Measurements from ENCODE around the gene MAGEB4.
"Not testable (repeated sequence)": the region's sequence is repeated elsewhere in the genome, so short reads cannot be mapped to it uniquely, and the experiment has no call there.

MAGEB4 gene

DNA sequence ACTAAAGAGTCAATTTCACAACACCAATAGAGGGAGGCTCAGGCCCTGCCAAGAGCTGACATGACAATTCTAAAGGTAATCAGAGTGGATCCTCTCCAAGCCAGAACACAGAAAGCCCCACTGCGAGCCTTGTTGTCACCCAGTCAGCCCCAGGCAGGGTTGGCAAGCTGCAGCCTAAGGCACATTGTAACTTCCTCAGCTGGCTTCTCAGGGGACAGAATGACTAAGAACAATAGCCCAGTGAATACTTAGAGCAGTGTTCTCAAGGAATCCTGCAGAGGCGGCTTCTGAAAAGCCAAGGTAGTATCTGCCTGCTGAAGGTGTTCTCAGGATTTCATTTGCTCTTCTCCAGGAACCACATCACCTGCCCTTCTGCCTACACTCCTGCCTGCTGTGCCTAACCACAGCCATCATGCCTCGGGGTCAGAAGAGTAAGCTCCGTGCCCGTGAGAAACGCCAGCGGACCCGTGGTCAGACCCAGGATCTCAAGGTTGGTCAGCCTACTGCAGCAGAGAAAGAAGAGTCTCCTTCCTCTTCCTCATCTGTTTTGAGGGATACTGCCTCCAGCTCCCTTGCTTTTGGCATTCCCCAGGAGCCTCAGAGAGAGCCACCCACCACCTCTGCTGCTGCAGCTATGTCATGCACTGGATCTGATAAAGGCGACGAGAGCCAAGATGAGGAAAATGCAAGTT is at the start of gene MAGEB4:
TSS of gene MAGEB4 (plus strand) at position 277 of the 692 bp plus-strand sequence. CDS start at position 413, 136 bp downstream.
- DNase-seq = no peak

GRCh38 chrX:30193910-30194309 is 47.9 kb upstream of the MAGEB4 start:
- not testable (repeated sequence) for DNase-seq

- peak; percentile 34 for DNase-seq
Observed at GRCh38 chrX:30196322-30196721, 45.5 kb upstream of the MAGEB4 start.

DNA sequence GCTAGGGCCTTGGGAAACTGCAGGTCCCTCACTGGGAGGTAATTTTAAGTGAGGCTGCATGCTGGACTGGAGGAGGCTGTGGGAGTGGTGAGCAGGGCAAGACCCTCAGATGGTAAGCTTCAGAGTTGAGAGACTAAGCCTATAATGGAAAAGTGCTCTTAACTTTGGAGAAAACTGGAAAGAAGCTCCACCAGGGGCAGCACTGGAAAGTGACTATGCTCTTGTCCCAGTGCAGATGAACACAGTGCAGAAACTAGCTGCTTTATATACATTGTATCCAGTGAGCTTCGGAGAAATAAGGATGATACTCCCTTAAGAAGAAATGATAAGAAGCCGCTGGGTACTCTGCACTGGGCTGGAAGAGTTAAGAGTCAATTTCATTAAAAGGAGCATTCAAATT is 29.6 kb upstream of the MAGEB4 start:
- DNase-seq = no peak

DNA sequence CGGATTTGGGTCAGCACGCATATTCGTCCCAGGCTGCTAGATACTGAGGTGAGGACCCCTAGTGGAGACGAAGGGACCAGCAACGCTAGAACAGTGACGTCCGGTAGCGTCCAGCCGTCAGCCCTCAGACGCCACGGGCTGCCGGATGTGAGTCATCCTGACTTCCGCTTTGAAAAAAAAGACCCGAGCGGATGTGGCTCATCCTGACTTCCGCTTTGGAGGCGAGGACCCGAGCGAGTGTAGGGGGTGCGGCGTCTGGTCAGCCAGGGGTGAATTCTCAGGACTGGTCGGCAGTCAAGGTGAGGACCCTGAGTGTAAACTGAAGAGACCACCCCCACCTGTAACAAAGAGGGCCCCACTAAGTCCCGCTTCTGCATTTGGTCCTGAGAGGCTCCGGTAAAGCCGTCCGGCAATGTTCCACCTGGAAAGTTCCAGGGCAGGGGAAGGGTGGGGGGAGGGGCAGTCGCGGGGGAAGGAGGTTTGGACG is 26.4 kb upstream of the MAGEB4 start, which contains the start of gene MAGEB2:
TSS of gene MAGEB2 (plus strand) at position 207 of the 487 bp plus-strand sequence. CDS start 3,018 bp downstream, outside the sequence.
- peak; percentile 12 for DNase-seq

DNA sequence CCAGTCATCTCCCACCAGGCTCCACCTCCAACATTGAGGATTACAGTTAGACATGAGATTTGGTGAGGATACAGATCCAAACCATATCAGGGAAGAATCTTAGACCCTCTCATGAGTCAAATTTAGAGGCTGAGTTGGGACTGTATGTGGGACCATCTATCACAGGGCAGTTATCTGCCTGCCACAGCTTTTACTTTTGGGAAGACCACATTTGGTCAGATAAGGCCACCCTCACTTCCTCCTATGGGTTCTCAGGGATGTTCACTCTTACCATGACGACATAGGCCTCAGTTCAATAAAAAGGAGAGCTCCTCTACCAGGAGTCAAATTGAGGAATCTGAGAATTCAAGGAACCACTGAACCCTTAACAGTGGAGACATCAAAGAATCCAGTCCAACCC is 24.3 kb upstream of the MAGEB4 start:
- no peak for DNase-seq

- no peak for DNase-seq
Observed at GRCh38 chrX:30219372-30219771, 22.4 kb upstream of the MAGEB4 start.

DNA sequence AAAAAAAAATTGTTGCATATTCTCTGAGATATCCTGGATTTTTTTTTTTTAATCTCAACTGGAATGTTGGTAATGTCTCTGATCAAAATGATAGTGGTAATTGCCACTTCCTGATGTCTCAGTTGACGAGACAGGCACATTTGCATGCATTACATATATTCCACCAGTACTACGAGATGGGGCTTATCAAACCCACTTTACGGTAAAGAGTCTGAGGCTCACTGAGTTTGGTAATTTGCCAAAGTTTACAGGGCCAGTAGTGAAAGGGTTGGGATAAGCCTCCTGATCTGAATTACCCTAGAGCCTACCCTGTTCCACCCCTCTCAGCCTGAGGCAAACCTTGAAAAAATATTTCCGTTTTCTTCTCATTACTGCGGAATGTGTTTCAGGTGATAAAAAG is 21.1 kb upstream of the MAGEB4 start:
- DNase-seq = no peak

- DNase-seq = no peak
Observed at GRCh38 chrX:30224536-30224935, 17.3 kb upstream of the MAGEB4 start.

GRCh38 chrX:30228526-30228925 is 13.3 kb upstream of the MAGEB4 start:
- no peak for DNase-seq

DNA sequence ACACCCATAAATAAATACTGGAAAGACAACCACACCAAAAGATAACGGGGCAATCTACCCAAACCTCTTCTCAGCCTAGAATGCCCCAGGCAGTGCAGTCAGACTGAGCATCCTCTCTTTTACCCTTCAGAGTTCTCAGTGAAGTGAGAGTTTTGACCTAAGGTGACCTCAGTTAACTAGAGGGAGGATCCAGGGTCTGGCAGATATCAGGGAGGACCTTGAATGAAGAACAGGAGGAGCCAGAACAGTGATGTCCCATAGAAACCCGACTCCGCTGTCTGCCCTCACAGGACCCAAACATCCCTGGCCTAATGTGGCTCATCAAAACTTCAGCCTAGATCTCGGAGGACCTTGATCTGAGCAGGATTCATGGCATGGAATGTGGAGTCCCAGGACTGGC is 11.4 kb upstream of the MAGEB4 start, which contains the start of gene MAGEB3:
TSS of gene MAGEB3 (plus strand) at position 263 of the 400 bp plus-strand sequence. CDS start 5,268 bp downstream, outside the sequence.
- DNase-seq = no peak

DNA sequence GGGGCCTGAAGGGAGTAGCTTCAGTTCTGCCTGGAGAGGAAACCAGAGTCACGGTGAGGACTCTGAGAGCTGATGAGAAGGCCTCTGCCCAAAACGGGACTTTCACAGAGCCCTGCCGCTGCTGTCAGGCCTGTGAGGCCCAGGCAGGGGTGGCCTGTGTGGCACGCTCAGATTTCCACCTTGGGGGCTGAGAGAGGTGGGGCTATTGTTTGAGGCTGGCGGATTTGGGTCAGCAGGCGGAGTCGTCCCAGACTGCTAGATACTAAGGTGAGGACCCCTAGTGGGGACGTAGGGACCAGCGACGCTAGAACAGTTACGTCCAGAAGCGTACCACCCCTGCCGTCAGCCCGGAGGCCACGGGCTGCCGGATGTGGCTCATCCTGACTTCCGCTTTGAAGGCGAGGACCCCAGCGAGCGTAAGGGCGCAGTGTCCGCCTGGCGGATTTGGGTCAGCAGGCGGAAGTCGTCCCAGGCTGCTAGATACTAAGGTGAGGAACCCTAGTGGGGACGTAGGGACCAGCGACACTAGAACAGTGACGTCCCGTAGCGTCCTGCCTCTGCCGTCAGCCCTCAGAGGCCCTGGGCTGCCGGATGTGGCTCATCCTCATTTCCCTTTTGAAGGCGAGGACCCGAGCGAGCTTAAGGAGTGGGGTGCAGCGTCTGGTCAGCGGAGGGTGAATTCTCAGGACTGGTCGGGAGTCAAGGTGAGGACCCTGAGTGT is 5.1 kb downstream of the MAGEB4 start, which contains the start of gene MAGEB1:
TSS of gene MAGEB1 (plus strand) at position 378 of the 721 bp plus-strand sequence. CDS start 3,348 bp downstream, outside the sequence.
- DNase-seq = peak; percentile 41

GRCh38 chrX:30248854-30249253 is 7.1 kb downstream of the MAGEB4 start:
- DNase-seq = no peak

DNA sequence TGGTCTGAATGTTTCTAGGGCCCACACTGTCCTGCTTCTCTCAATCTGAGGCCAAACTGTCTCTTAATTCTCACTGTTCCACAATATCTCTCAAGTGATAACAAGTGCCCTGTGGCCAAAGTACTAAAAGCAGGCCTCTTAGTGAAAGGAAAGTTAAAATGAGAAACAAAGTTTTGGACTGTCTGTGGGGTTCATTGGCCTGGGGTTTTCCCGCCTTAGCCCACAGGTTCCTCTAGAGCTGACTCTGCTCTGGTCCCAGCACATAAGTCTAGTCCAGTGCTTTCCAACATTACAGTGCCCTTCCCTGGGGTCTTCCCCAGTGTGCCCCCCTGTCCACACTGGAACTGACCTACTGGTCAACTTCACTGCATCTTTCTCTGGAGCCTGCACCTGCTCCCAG is 11.5 kb downstream of the MAGEB4 start:
- no peak for DNase-seq

- DNase-seq = peak; percentile 0
Observed at GRCh38 chrX:30259927-30260326, 18.1 kb downstream of the MAGEB4 start.

DNA sequence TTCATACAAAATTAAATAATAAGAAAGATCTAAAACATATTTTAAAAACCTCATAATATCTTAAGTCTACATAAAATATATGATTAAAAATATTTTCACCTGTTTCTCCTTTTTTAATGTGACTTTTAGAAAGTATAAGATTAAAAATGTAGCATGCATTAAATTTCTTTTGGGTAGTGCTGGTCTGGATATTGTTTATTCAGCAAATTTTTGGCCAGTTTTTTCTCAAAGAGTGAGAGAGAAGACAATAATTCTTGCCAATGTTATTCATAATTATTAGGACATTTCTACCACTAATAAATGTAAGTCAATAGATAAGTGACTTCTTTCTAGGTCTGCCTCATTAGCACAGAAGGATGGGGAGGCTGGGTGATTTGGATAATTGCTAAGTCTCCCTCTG is 19.2 kb downstream of the MAGEB4 start:
- no peak for DNase-seq

DNA sequence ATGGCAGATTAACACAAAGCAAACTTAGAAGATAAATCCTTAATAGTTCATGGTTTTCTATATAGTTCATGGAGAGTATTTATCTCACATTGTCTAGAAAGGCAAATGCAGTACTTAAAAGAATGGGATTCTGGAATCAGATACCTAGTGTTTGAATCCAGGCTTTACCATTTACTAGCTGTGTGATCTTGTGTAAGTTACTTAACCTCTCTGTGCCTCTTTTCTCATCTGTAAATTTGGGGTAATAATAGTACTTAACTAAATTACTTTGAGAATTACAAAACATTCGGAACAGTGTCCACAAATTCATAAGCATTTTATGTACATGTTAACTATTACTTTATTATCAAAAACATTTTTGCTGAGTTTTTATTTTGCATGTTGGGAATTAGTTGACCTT is 21.0 kb downstream of the MAGEB4 start:
- DNase-seq = no peak

DNA sequence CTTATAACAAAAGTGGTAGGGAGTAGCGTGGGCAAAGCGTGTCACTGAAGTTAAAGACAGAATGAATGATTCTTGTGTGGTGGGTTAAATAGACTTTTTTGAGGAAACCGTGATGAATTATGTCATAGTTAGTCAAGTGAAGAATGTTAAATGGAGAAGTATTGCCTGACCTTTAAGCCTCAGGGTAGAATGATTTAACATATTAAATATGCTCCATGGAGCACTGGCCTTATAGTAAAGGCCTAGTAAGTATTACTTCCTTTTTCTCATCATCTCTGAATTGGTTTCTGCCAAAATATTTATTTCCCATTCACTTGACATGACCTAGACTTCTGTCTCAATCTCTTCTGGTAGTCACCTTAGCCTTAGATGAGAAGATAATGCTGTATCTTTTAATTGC is 28.8 kb downstream of the MAGEB4 start:
- no peak for DNase-seq

- DNase-seq = no peak
Observed at GRCh38 chrX:30275498-30275897, 33.7 kb downstream of the MAGEB4 start.

DNA sequence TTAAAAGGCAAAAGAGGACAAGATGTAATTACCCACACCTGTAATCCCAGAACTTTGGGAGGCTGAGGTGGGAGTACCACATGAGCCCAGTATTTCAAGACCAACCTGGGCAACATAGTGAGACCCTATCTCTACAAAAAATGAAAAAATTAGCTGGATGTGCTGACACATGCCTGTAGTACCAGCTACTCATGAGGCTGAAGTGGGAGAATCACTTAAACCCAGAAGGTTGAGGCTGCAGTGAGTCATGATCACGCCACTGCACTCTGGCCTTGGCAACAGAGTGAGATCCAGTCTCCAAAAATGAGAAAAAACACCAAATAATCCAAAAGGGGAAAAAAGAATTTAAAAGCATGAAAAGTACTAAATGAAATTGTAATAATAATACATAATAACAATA is 36.6 kb downstream of the MAGEB4 start:
- DNase-seq = no peak

- DNase-seq = no peak
Observed at GRCh38 chrX:30280428-30280827, 38.6 kb downstream of the MAGEB4 start.

DNA sequence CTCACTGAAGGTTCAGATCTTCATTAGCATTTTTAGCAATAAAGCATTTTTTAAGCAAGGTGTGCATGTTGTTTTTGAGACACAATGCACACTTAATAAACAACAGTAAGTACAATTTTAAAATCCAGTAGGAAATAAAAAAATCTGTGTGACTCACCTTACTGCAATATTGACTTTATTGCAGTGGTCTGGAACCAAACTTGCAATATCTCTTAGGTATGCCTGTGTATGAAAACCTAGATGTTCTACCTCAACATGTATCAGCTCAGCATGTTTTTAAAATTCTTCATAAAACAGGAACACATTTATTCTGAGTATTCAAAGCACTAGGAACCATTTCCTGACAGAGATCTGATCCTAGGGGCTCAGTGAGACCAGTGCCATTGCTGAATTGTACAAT is 40.7 kb downstream of the MAGEB4 start:
- DNase-seq = no peak

GRCh38 chrX:30283456-30284200 is 41.8 kb downstream of the MAGEB4 start:
- DNase-seq = no peak
